HG03175 (cell line): ENCODE data around the gene PRSS22.

Experiments
- ATAC-seq: cut with Tn5 transposase; IDR thresholded peaks from one replicate; pipeline ENCODE4 v1.9.1; 2021; ENCODE audit warnings: mild to moderate bottlenecking, moderate library complexity; ENCODE audit not compliant: unreplicated experiment

Gene PRSS22

DNA sequence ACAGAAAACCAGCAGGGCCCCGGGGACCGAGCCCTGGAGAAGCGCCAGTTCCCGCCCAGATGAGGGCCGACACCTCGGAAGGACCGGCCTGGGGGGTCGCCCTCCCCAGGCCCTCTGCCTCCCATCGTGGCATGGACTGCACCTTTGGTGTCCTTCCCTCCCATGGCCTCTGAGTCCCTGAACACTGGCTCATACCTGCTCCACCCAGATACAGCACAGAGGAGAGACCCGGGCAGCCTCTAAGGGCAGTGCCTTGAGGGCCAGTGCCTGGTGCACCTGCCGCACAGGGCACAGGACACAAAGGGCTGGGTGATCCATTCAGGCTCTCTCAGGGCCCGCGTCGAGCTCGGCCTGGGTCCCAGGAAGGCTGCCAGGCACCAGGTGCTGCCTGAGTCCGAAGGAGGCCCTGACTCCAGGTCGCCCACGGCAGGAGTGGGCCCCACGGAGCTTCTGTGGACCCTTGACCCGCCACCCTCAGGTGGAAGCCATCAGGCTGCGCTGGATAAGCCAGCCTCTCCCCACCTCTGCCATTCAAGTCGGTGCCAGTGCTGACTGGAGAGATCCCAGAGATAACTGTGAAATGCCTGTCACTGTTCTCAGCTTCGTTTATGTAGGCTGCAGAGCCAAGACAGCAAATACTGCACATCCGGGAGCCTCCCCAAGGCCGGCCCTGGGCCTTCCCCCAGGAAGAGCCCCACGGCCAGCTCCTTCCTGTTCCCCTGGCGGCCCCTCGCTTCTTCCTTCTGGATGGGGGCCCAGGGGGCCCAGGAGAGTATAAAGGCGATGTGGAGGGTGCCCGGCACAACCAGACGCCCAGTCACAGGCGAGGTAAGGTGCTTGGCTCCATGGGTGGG is 28.2 kb downstream of the PRSS22 start, which contains the start of gene ZG16B:
ZG16B (plus strand) TSS at position 803 of the 854 bp plus-strand sequence. CDS start 139 bp downstream, outside the sequence.
- ATAC-seq = no peak

- no peak for ATAC-seq
Measured at GRCh38 chr16:2828876-2829430, 29.0 kb downstream of the PRSS22 start.

- no peak for ATAC-seq
Measured at GRCh38 chr16:2828521-2828840, 29.5 kb downstream of the PRSS22 start.

DNA sequence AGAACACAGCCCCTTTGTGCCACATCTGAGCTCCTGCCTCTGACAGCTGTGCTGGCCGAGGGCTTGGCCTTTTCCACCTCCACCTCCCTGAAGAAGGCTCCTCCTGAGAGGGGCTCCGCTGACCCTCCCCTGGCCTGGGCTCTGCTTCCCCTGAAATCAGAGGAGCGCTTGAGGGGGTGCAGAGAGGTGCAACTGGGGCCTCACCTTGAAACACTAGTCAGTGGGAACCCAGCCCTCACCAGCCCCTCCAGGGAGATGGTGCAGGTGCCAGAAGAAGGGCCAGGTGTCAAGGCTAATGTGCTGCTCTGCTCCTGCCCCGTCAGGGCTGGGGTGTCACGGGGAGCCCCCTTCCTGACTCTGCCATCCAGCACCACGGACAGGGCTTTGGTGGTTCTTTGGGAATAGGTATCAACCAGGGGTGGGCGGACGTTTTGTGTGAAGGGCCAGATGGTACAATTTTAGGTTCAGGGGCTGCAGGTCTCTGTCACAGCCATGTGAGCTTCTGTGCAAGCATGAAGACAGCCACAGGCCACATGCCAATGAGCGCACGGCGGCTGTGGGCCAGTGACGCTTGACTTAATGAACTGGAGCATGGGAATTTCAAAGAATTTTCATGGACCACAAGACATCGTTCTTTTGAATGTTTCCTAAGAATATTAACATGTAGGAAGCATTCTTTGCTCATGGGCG is 30.0 kb downstream of the PRSS22 start:
- ATAC-seq = no peak

- ATAC-seq = no peak
Measured at GRCh38 chr16:2827374-2827791, 30.6 kb downstream of the PRSS22 start.

- ATAC-seq = no peak
Measured at GRCh38 chr16:2826591-2827373, 31.2 kb downstream of the PRSS22 start.

DNA sequence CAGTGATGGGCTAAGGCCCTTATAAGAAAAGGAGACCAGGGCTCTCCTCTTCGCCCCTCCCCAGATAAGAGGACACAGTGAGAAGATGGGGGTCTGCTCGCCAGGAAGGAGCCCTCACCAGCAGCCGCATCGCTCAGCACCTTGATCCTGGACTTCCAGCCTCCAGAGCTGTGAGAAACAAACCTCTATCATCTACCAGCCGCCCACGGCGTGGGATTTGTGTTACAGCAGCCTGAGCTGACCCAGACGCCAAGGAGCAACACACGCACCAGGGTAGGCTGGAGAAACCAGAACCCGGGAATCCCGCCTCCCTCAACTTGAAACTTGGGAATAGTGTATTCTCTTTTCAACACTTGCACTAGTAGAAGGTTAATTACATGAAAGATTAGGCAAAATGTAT is 32.1 kb downstream of the PRSS22 start:
- ATAC-seq = no peak

- no peak for ATAC-seq
Measured at GRCh38 chr16:2825049-2825742, 32.8 kb downstream of the PRSS22 start.

DNA sequence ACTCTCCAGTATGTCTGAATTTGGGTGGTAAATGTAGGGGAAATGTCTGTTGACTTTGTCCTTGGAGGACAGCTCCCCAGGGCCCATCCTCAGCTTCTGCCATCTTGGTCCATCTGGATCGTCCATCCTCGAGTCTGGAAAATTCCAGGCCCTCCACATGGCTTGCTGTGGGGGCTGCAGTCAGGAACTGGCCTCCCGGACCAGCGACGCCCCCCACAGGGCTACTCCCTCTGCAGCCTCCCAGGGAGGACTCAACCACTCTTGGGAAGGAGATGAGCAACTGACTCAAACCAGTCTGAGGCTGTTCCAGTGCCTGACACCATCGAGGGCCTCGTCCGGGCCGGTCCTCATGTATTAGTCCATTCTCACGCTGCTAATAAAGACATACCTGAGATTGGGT is 33.3 kb downstream of the PRSS22 start:
- ATAC-seq = no peak

DNA sequence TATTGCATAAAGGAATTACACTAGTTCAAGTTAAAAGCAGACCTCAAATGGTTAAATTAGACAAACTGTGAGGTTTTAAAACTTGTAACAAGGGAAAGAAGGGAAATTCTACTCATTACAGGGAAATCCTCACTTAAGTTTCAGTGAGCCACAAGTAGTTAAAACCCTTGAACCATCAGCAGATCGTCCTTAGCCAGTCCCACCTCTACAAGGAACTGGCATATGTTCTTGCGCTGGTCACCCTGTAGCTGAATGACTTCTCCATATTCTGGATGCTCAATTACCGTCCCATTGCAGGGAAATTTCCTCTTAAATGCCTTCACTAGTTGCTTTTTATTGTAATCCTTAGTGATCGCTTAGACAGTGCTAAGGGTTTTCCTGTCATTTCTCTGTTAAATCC is 35.5 kb downstream of the PRSS22 start:
- no peak for ATAC-seq

- no peak for ATAC-seq
Measured at GRCh38 chr16:2822158-2822495, 35.8 kb downstream of the PRSS22 start.

- ATAC-seq = no peak
Measured at GRCh38 chr16:2821487-2822157, 36.3 kb downstream of the PRSS22 start.

DNA sequence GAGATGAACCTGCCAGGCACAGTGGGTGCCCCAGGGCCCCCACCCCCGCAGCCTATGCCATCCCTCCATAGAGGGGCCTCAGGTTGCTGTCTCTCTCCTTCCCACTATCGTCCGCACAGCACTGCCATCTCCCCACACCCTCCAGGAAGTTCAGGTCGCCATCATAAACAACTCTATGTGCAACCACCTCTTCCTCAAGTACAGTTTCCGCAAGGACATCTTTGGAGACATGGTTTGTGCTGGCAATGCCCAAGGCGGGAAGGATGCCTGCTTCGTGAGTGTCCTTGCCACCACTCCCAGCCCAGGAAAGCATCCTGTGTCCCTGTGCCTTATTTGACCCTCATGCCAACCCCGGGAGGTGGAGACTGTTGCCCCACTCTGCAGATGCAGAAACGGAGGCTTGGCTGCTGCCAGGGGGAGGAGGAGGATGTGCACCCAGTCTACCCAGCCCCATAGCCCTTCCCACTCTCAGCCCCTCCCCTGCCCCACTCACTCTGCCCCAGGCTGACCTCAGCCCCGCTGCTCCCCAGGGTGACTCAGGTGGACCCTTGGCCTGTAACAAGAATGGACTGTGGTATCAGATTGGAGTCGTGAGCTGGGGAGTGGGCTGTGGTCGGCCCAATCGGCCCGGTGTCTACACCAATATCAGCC is 37.0 kb downstream of the PRSS22 start:
- ATAC-seq = no peak

DNA sequence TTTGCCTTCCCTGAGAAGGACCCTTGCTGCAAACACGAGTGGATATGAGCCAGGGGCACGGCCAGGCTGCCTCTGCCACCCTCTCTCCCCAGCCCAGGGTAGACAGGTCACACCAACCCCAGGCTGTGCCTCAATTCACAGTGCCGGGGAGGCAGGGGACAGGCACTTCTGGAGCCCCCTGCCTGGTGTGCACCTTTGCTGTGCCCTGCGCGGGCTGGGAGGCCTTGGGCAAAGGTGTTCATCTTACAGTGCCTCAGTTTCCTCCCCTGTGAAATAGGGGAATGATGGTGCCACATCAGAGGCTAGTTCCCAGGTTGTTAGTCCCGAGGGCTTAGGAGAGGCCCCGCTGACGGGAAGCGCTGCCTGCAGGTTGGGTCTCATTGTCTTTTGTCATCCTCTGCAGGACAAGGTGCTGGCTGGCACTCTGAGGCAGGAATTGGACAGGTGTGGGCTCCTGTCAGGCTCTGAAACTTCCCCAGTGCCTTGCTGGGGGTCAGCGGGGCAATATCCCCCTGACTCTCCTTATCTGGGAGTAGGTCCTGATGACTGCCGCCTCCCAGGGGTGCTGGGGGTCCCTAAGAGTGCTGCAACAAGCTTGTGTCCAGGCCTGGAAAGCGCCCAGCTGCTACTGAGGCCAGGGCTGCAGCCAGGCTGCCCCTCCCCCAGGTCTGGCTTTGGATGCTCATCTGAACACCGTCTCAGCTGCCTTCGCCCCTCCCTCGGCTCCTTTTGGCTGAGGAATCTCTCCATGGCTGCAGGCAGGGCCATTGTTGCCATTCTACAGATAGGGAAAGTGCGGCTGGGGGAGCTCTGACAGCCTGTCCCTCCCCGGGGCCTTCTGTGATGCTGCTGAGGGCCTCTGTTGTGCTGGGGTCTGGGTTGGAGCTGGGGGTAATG is 37.8 kb downstream of the PRSS22 start:
- no peak for ATAC-seq

DNA sequence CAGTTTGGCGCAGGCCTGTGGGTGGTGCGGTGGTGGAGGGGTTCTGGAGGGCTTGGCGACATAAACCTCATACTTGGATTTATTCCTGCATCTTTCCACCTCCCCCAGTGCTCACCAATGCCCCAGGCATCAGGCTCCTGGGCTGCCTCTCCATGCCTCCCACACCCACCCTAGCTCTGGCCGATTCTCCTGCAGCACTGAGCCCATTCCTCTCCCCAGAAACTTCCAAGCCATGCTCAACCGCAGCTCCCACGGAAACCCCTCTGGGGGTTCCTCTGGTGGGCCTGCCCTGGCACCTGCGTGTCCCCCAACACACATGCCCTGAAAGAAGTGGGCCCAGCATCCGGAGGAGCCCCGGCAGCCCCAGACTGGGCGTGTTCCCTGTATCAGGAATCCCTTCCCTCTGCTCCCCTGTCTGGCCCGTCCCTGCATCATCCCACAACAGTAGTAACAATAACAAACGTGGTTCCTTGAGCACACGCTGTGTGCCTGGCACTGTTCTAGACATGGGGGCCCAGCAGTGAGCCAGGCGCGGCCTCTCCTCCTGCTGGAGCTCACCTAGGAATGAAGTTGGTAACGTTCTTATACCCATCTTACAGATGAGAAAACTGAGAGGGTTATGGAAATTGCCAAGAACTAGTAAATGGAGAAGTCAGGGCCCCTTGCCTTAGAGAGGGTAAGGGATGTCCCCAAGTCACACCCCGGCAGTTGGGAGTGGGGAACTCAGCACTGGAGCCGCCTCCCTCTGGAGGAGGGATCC is 38.6 kb downstream of the PRSS22 start:
- no peak for ATAC-seq

DNA sequence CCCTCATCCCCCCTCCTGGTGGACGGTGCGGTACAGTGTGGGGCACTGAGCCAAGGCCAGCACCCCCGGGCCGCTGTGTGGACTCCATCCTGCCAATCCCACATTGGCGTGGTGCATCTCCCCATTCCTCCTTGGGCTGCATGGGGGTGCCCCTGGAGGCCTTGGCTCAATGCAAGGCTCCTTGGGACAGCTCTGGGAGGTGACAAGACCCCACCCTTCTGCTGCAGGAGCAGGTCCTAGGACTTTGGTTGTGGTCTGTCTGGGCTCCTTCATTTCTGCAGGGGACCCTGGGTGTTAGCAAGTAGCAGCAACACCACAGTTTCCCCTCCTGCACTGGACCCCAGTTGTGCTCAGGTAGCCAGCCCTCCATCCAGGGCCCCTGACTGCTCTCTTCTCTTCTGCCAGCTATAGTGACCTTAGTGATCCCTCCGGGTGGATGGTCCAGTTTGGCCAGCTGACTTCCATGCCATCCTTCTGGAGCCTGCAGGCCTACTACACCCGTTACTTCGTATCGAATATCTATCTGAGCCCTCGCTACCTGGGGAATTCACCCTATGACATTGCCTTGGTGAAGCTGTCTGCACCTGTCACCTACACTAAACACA is 39.6 kb downstream of the PRSS22 start:
- no peak for ATAC-seq
